ENCODE results near the gene WDR41. TPM values are rescaled to one million over a fixed set of nuclear protein-coding genes. Genes with fewer than 3 reads are reported as not detected.

WDR41 gene
- polyA plus RNA-seq, 1 experiment = 112 TPM

- TF ChIP-seq CTCF (IDR thresholded peaks at IDR 0.05; ENCODE audit: insufficient read depth, low read depth, low read length) = no peak
- Histone ChIP-seq H3K4me3 (ENCODE audit: low read depth, low read length) (no peak overlapping the region), H3K36me3 (ENCODE audit: control insufficient read depth, insufficient read depth, low read length) (peaks cover 12% of the 10 kb centered on the region), H3K27me3 (ENCODE audit: control insufficient read depth, insufficient read depth, low read length) (no peaks in the 10 kb centered on the region)
- CTCF ChIA-PET = interaction anchor here (1.2 to 2.6 kb wide), 3 partner anchors 9 to 299 kb away, joined by 3 to 10 read pairs (median 4); no protein-coding TSS in a partner anchor
- no peak for DNase-seq (ENCODE audit: low read depth)
- POLR2A ChIA-PET = no interaction called here
Measured at GRCh38 chr5:77444356-77444755, 47.8 kb downstream of the WDR41 start.

GRCh38 chr5:77443670-77444069 lies 48.4 kb downstream of the WDR41 start:
- POLR2A ChIA-PET = interaction anchor here (0.6 kb wide), 1 partner anchor 19 kb away, joined by 7 read pairs; no protein-coding TSS in a partner anchor
- no peak for TF ChIP-seq CTCF (IDR thresholded peaks at IDR 0.05; ENCODE audit: insufficient read depth, low read depth, low read length)
- no peaks in the 10 kb centered on the region for H3K27me3 ChIP-seq (ENCODE audit: control insufficient read depth, insufficient read depth, low read length)

GRCh38 chr5:77438071-77438470 lies 54.0 kb downstream of the WDR41 start:
- Histone ChIP-seq H3K36me3 (ENCODE audit: control insufficient read depth, insufficient read depth, low read length) (peaks cover 9% of the 10 kb centered on the region), H3K4me3 (ENCODE audit: low read depth, low read length) (no peak overlapping the region), H3K27me3 (ENCODE audit: control insufficient read depth, insufficient read depth, low read length) (no peaks in the 10 kb centered on the region)
- ChIA-PET CTCF (interaction anchor here (0.6 to 1.7 kb wide), 3 partner anchors 54 to 360 kb away, joined by 4 to 6 read pairs (median 4); partner anchors contain the start of gene WDR41), POLR2A (no interaction called here)
- no peak for TF ChIP-seq CTCF (IDR thresholded peaks at IDR 0.05; ENCODE audit: insufficient read depth, low read depth, low read length)
- DNase-seq (ENCODE audit: low read depth) = no peak

More at GRCh38 chr5:77443670-77444069, 48.4 kb downstream of the WDR41 start:
- H3K4me3 ChIP-seq (ENCODE audit: low read depth, low read length) = no peak overlapping the region
- CTCF ChIA-PET = interaction anchor here (1.2 to 2.6 kb wide), 2 partner anchors 9 to 299 kb away, joined by 3 to 10 read pairs; no protein-coding TSS in a partner anchor
- no peak for DNase-seq (ENCODE audit: low read depth)
- peaks cover 7% of the 10 kb centered on the region for H3K36me3 ChIP-seq (ENCODE audit: control insufficient read depth, insufficient read depth, low read length)

GRCh38 chr5:77437194-77437593 lies 54.9 kb downstream of the WDR41 start:
- Histone ChIP-seq H3K36me3 (ENCODE audit: control insufficient read depth, insufficient read depth, low read length) (peaks cover 10% of the 10 kb centered on the region), H3K27me3 (ENCODE audit: control insufficient read depth, insufficient read depth, low read length) (no peaks in the 10 kb centered on the region), H3K4me3 (ENCODE audit: low read depth, low read length) (no peak overlapping the region)
- POLR2A ChIA-PET = no interaction called here
- CTCF ChIA-PET = interaction anchor here (0.6 to 1.7 kb wide), 6 partner anchors 55 to 359 kb away, joined by 3 to 6 read pairs (median 4); partner anchors contain the start of gene WDR41
- DNase-seq (ENCODE audit: low read depth) = no peak
- TF ChIP-seq CTCF (IDR thresholded peaks at IDR 0.05; ENCODE audit: insufficient read depth, low read depth, low read length) = peak; percentile 14; the same call in 1 of the 2 replicates

GRCh38 chr5:77431719-77432118 lies 60.4 kb downstream of the WDR41 start:
- DNase-seq (ENCODE audit: low read depth) = no peak
- no peak overlapping the region for H3K4me3 ChIP-seq (ENCODE audit: low read depth, low read length)
- ChIA-PET CTCF (interaction anchor here (1.2 to 1.5 kb wide), 3 partner anchors 13 to 286 kb away, joined by 3 to 4 read pairs (median 4); no protein-coding TSS in a partner anchor), POLR2A (no interaction called here)
- no peaks in the 10 kb centered on the region for H3K27me3 ChIP-seq (ENCODE audit: control insufficient read depth, insufficient read depth, low read length)
- no peak for TF ChIP-seq CTCF (IDR thresholded peaks at IDR 0.05; ENCODE audit: insufficient read depth, low read depth, low read length)
- H3K36me3 ChIP-seq (ENCODE audit: control insufficient read depth, insufficient read depth, low read length) = peaks cover 10% of the 10 kb centered on the region
